ENCODE results near the gene CYSRT1. TPM values are rescaled to one million over a fixed set of nuclear protein-coding genes. Genes with fewer than 3 reads are reported as not detected.

Gene CYSRT1
- total RNA-seq, 3 donors from 2014 or later, result 0.29 to 0.66 (median 0.32) TPM

DNA sequence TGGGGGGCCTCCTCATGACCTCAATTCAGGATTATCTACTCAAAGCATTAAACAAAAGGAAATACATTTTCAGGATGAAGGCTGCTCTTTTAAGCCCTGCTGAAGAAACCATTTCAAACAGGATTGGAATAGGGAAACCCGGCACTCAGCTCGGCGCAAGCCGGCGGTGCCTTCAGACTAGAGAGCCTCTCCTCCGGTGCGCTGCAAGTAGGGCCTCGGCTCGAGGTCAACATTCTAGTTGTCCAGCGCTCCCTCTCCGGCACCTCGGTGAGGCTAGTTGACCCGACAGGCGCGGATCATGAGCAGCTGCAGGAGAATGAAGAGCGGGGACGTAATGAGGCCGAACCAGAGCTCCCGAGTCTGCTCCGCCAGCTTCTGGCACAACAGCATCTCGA, 20.2 kb upstream of the CYSRT1 start:
- DNase-seq (ENCODE audit: low spot score in 2 of 2), result no peak
- Histone ChIP-seq H3K27me3 (no peaks in the 10 kb centered on the region), H3K27ac (peak overlapping the region; percentile 89 to 92), H3K4me1 (peaks cover 15 to 29% of the 10 kb centered on the region in 2 donors), H3K9me3 (no peaks in the 10 kb centered on the region), H3K4me3 (peak overlapping the region; percentile 95 to 98 (median 98)), H3K36me3 (no peaks in the 10 kb centered on the region)
- intact Hi-C loops (cut with DNase I; ENCODE audit: low total_unique reads), result loop anchor here (5.0 kb wide), 1 partner anchor 707 kb away; no protein-coding TSS in a partner anchor
- TF ChIP-seq POLR2AphosphoS5 (IDR thresholded peaks at IDR 0.05) (no peak), CTCF (IDR thresholded peaks at IDR 0.05) (no peak), POLR2A (IDR thresholded peaks at IDR 0.05) (no peak)

GRCh38 chr9:137205126-137206069, 19.6 kb upstream of the CYSRT1 start, which contains the start of the genes NDOR1 and TMEM203:
Gene NDOR1, plus strand, starts transcription at chr9:137205700. Its CDS starts 78 bp downstream, at chr9:137205778.
Gene TMEM203, minus strand, starts transcription at chr9:137205648. Its CDS starts 234 bp downstream, at chr9:137205414.
- intact Hi-C loops (cut with DNase I; ENCODE audit: low total_unique reads), result loop anchor here (5.0 kb wide), 1 partner anchor 708 kb away; no protein-coding TSS in a partner anchor
- DNase-seq (ENCODE audit: low spot score in 2 of 2), result peak; percentile 79 to 93
- no peaks in the 10 kb centered on the region for H3K27me3 ChIP-seq
- H3K4me1 ChIP-seq, result peaks cover 13 to 29% of the 10 kb centered on the region in 2 donors
- no peaks in the 10 kb centered on the region for H3K36me3 ChIP-seq
- H3K27ac ChIP-seq, result peak within 1 kb of the TSS; percentile 89 to 92
- H3K9me3 ChIP-seq, result no peaks in the 10 kb centered on the region
- TF ChIP-seq POLR2AphosphoS5 (IDR thresholded peaks at IDR 0.05) (peak; percentile 84 to 95 (median 94)), CTCF (IDR thresholded peaks at IDR 0.05) (no peak), POLR2A (IDR thresholded peaks at IDR 0.05) (peak; percentile 65)
- H3K4me3 ChIP-seq, result peak within 1 kb of the TSS; percentile 95 to 98 (median 98)

- Histone ChIP-seq H3K27me3 (no peaks in the 10 kb centered on the region), H3K4me1 (peaks cover 13 to 29% of the 10 kb centered on the region in 2 donors), H3K4me3 (peak overlapping the region in 2 of 3 donors; percentile 95 to 98), H3K36me3 (no peaks in the 10 kb centered on the region), H3K9me3 (no peaks in the 10 kb centered on the region), H3K27ac (no peak overlapping the region)
- no peak for DNase-seq (ENCODE audit: low spot score in 2 of 2)
- TF ChIP-seq POLR2AphosphoS5 (IDR thresholded peaks at IDR 0.05) (no peak), CTCF (IDR thresholded peaks at IDR 0.05) (no peak), POLR2A (IDR thresholded peaks at IDR 0.05) (no peak)
- intact Hi-C loops (cut with DNase I; ENCODE audit: low total_unique reads), result loop anchor here (5.0 kb wide), 1 partner anchor 709 kb away; no protein-coding TSS in a partner anchor
Observed at GRCh38 chr9:137206602-137207001, 18.4 kb upstream of the CYSRT1 start.

- H3K36me3 ChIP-seq, result no peaks in the 10 kb centered on the region
- intact Hi-C loops (cut with DNase I; ENCODE audit: low total_unique reads), result no loop called here
Observed at GRCh38 chr9:137211532-137211931, 13.4 kb upstream of the CYSRT1 start.

More at GRCh38 chr9:137211532-137211931, 13.4 kb upstream of the CYSRT1 start:
- no peak for TF ChIP-seq POLR2A (IDR thresholded peaks at IDR 0.05)
- no peak for TF ChIP-seq POLR2AphosphoS5 (IDR thresholded peaks at IDR 0.05)
- TF ChIP-seq CTCF (IDR thresholded peaks at IDR 0.05), result no peak
- no peak overlapping the region for H3K27ac ChIP-seq
- no peak overlapping the region for H3K4me3 ChIP-seq
- H3K27me3 ChIP-seq, result no peaks in the 10 kb centered on the region
- no peak for DNase-seq (ENCODE audit: low spot score in 2 of 2)
- peaks cover 1 to 6% of the 10 kb centered on the region in 2 donors for H3K4me1 ChIP-seq
- no peaks in the 10 kb centered on the region for H3K9me3 ChIP-seq
